ENCODE results near the gene MEIS1. TPM values are rescaled to one million over a fixed set of nuclear protein-coding genes. Genes with fewer than 3 reads are reported as not detected.

The MEIS1 gene
- total and polyA plus RNA-seq, 2 donors from 2014 or later: 7.3 to 36.7 TPM

DNA sequence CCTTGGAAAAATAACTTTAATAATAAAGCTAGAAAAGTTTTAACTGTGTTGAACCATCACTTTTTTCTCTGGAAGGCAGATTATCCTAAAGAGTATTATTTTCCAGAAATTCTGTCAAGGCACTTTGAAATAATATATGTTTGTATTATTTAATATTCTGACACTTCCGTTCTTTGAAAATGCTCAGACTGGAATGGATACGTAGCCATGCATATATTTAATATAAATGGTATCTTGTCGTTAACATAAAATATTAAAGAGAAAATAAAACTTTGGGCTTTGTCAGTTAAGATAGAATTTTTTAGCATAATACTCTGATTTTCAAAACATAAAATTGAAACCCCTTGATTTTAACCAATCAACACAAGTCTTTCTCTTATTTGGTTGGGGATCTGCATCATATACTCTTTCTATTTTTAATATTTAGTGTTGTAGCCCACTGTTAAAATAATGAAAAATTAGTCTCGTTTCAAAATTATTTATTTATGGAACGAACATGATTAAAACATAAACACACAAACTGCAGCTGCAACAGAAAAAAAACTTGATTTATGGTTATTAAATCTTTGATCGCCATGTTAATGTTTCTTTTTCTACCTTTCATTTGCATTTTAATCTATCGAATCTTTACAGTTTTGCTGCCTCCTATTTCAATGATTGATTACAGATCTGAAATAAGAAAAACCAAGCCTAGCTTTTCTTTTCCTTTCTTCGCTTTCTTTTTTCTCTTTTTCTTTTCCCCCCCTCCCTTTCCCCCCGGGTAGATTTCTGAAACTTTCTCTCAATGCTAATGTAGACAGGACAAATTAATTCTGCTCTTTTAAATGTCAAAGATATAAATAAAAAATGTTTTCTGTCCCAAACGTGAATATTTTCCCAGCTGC is 145.5 kb downstream of the MEIS1 start:
- FAIRE-seq (no peak), DNase-seq (no peak)
- Histone ChIP-seq H3K36me3 (ENCODE audit: control insufficient read depth in 2 of 3, insufficient read depth in 3 of 3, low read length in 3 of 3) (no peaks in the 10 kb centered on the region), H3K27me3 (ENCODE audit: control insufficient read depth, insufficient read depth, low read length) (peaks cover 28% of the 10 kb centered on the region), H3K27ac (ENCODE audit: low read depth in 2 of 2, low read length in 2 of 2) (peak overlapping the region in 1 of 2 donors; percentile 93), H3K9me3 (ENCODE audit: control insufficient read depth in 2 of 3, insufficient read depth in 1 of 3, low read length in 3 of 3) (no peaks in the 10 kb centered on the region), H3K9ac (ENCODE audit: low read length in 3 of 3) (peak overlapping the region in 1 of 3 donors; percentile 43), H3K4me3 (ENCODE audit: low read length in 3 of 3) (peak overlapping the region in 2 of 3 donors; percentile 4 to 20), H3K4me1 (ENCODE audit: control insufficient read depth in 2 of 3, insufficient read depth in 2 of 3, low read depth in 1 of 3, low read length in 3 of 3) (peaks cover 0 to 4% (median 3%) of the 10 kb centered on the region in 3 donors)
- TF ChIP-seq, protein P1, sequence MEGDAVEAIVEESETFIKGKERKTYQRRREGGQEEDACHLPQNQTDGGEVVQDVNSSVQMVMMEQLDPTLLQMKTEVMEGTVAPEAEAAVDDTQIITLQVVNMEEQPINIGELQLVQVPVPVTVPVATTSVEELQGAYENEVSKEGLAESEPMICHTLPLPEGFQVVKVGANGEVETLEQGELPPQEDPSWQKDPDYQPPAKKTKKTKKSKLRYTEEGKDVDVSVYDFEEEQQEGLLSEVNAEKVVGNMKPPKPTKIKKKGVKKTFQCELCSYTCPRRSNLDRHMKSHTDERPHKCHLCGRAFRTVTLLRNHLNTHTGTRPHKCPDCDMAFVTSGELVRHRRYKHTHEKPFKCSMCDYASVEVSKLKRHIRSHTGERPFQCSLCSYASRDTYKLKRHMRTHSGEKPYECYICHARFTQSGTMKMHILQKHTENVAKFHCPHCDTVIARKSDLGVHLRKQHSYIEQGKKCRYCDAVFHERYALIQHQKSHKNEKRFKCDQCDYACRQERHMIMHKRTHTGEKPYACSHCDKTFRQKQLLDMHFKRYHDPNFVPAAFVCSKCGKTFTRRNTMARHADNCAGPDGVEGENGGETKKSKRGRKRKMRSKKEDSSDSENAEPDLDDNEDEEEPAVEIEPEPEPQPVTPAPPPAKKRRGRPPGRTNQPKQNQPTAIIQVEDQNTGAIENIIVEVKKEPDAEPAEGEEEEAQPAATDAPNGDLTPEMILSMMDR (IDR thresholded peaks at IDR 0.05; ENCODE audit: borderline replicate concordance, extremely low read depth, insufficient read depth): no peak
- intact Hi-C loops (cut with DNase I): loop anchor here (5.0 kb wide), 2 partner anchors 112 to 138 kb away; no protein-coding TSS in a partner anchor

DNA sequence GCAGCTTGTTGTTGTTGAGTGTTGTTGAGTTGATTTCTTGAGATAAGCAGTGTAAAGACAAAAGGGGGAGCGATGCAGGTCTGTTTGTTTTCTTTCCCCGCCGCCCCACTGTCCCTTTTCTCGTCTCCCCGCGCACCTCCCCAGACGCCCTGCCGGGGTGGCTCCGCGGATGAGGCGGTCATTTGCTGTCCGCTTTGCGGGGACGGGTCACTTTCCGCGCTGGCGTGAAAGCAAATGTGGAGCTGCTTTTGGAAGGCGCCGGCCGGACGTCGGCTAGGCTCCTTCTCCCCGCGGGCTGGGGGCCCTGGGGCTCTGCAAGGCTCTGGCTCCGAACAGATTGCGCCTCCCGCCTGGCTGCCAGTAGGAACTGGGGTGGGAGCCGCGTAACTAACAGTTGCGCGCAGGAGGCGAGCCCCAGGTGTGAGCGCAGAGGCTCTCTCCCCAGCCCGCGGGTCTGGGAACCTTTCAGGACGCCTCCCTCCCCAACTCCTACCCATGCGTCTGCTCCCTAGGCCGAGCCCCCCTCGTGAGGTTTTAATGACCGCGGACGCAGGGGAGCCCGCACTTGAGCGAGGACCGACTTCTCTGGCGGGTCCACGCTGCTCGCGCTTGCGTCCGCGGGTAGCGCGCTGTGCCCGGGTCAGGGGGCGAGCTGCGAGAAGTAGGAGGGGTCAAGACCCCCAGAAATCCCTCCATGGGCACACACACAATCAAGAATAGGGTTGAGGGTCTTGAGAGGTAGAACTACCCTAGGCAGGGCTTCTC is 146.6 kb downstream of the MEIS1 start:
- peak overlapping the region in 2 of 3 donors; percentile 20 to 64 for H3K4me3 ChIP-seq (ENCODE audit: low read length in 3 of 3)

DNA sequence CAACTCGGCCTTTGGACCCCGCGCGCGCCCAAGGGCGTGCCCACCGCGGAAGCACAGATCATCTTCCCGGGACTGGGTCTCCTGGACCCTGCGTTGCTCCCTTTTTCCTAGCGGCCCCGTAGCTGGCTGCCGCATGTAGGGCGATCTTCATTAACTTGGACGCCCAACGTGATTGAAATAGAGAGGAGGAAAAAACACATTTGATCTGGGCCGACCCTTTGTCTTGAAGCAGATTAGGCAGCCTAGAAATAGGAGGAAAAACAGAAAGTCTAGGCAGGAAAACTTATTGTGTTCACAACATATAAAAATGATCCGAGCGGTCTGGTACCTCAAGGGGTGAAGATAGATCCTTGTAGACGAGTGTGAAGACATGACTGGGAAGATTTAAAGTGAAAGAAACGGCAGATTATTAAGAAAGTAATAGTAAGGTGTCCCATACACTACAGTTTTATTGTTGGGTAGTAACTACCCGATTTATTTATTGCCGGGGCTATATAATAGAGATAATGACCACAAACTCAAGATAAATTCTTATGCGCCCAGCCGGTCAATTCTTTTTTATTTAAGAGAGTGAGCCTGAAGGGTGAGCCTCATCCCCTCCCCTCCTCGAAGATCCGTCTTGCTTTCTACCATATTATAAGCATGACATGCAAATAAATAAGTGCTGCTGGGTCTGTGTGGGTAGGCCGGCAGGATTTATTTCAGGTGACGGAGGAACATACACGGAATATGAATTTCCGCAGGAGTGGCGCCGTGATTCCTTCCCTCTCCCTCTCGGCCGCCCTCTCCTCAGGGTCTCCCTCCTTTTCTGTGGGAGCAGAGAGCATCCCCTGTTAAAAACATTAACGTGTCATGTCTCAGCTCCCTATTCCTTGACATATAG is 147.4 kb downstream of the MEIS1 start:
- peak overlapping the region; percentile 88 to 93 for H3K27ac ChIP-seq (ENCODE audit: low read depth in 2 of 2, low read length in 2 of 2)
- peak overlapping the region in 1 of 3 donors; percentile 21 for H3K9ac ChIP-seq (ENCODE audit: low read length in 3 of 3)
- FAIRE-seq (no peak), DNase-seq (peak in 4 of 5 donors; percentile 52 to 83 (median 76))
- H3K4me3 ChIP-seq (ENCODE audit: low read length in 3 of 3): peak overlapping the region in 2 of 3 donors; percentile 16 to 23
- TF ChIP-seq, protein P1 (IDR thresholded peaks at IDR 0.05; ENCODE audit: borderline replicate concordance, extremely low read depth, insufficient read depth): no peak
- H3K9me3 ChIP-seq (ENCODE audit: control insufficient read depth in 2 of 3, insufficient read depth in 1 of 3, low read length in 3 of 3): no peaks in the 10 kb centered on the region
- no peaks in the 10 kb centered on the region for H3K36me3 ChIP-seq (ENCODE audit: control insufficient read depth in 2 of 3, insufficient read depth in 3 of 3, low read length in 3 of 3)
- peaks cover 30% of the 10 kb centered on the region for H3K27me3 ChIP-seq (ENCODE audit: control insufficient read depth, insufficient read depth, low read length)
- H3K4me1 ChIP-seq (ENCODE audit: control insufficient read depth in 2 of 3, insufficient read depth in 2 of 3, low read depth in 1 of 3, low read length in 3 of 3): peaks cover 0 to 3% (median 0%) of the 10 kb centered on the region in 3 donors
- intact Hi-C loops (cut with DNase I): loop anchor here (5.0 kb wide), 2 partner anchors 110 to 140 kb away; no protein-coding TSS in a partner anchor

More for the DNA sequence above, 146.6 kb downstream of the MEIS1 start:
- peaks cover 0 to 3% (median 2%) of the 10 kb centered on the region in 3 donors for H3K4me1 ChIP-seq (ENCODE audit: control insufficient read depth in 2 of 3, insufficient read depth in 2 of 3, low read depth in 1 of 3, low read length in 3 of 3)
- H3K36me3 ChIP-seq (ENCODE audit: control insufficient read depth in 2 of 3, insufficient read depth in 3 of 3, low read length in 3 of 3): no peaks in the 10 kb centered on the region
- TF ChIP-seq, protein P1 (IDR thresholded peaks at IDR 0.05; ENCODE audit: borderline replicate concordance, extremely low read depth, insufficient read depth): no peak
- H3K27ac ChIP-seq (ENCODE audit: low read depth in 2 of 2, low read length in 2 of 2): peak overlapping the region; percentile 88 to 93
- FAIRE-seq (no peak), DNase-seq (peak; percentile 63 to 84 (median 78))
- no peaks in the 10 kb centered on the region for H3K9me3 ChIP-seq (ENCODE audit: control insufficient read depth in 2 of 3, insufficient read depth in 1 of 3, low read length in 3 of 3)
- H3K9ac ChIP-seq (ENCODE audit: low read length in 3 of 3): peak overlapping the region in 1 of 3 donors; percentile 43
- peaks cover 30% of the 10 kb centered on the region for H3K27me3 ChIP-seq (ENCODE audit: control insufficient read depth, insufficient read depth, low read length)
- intact Hi-C loops (cut with DNase I): loop anchor here (5.0 kb wide), 2 partner anchors 111 to 139 kb away; no protein-coding TSS in a partner anchor

All from kidney (tissue), 14 donors.